Sigmoid colon (tissue), 4 donors: ENCODE measurements around the gene NR1H2.

Experiments used
- EP300 ChIP-seq, 4 donors: sonication (generic); formaldehyde crosslinking; IDR thresholded peaks; one replicate each; pipeline ENCODE4 v1.6.1; 2017; ENCODE audit warnings: antibody characterized with exemption in 4 of 4
- POLR2A ChIP-seq, 2 donors: fragments of 450-650 bp; IDR thresholded peaks; one replicate each; pipeline ENCODE4 v1.6.1; 2016; ENCODE audit warnings: antibody characterized with exemption in 2 of 2, mild to moderate bottlenecking in 2 of 2, moderate library complexity in 2 of 2
- TF ChIP-seq, protein P1 (sequence below), 4 experiments: fragments of 450-650 bp in 3 of 4; fragments of 200-600 bp in 1 of 4; IDR thresholded peaks; one replicate each; pipeline ENCODE4 v1.5.1; 2016 to 2019; ENCODE audit warnings: antibody characterized with exemption in 4 of 4, mild to moderate bottlenecking in 3 of 4, moderate library complexity in 2 of 4

DNA sequence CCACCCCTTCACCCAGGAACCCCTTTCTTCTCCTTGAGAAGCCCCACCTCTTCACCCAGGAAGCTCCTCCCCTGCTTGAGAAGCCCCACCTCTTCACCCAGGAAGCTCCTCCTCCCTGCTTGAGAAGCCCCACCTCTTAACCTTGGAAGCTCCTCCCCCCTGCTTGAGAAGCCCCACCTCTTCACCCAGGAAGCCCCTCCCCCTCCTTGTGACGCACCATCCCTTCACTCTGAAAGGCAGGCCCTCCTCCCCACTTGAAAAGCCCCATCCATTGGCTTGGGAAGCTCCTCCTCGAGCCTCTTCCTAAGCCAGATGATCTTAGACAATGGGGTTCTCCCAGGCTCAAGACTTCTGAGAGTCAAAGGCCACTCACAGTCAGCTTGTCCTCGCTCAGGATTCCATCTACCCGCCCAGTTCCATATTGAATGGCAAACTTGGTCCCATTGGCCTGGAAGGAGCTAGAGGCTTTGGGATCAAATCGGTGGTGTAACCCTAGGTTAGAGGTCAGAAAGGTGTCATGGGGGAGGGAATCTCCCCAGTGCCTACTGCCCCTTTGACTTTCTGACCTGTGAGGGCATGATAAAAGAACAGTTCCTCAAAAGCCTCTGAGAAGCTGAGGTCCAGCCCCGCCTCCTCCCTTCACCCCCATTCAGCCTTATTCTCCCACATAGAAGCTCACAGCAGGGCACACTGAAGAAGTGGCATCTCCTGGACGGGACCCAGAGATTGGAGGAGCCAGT lies 14.8 kb upstream of the NR1H2 start:
- TF ChIP-seq, protein P1, sequence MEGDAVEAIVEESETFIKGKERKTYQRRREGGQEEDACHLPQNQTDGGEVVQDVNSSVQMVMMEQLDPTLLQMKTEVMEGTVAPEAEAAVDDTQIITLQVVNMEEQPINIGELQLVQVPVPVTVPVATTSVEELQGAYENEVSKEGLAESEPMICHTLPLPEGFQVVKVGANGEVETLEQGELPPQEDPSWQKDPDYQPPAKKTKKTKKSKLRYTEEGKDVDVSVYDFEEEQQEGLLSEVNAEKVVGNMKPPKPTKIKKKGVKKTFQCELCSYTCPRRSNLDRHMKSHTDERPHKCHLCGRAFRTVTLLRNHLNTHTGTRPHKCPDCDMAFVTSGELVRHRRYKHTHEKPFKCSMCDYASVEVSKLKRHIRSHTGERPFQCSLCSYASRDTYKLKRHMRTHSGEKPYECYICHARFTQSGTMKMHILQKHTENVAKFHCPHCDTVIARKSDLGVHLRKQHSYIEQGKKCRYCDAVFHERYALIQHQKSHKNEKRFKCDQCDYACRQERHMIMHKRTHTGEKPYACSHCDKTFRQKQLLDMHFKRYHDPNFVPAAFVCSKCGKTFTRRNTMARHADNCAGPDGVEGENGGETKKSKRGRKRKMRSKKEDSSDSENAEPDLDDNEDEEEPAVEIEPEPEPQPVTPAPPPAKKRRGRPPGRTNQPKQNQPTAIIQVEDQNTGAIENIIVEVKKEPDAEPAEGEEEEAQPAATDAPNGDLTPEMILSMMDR (IDR thresholded peaks at IDR 0.05): no peak
- no peak for TF ChIP-seq POLR2A (IDR thresholded peaks at IDR 0.05)
- no peak for TF ChIP-seq EP300 (IDR thresholded peaks at IDR 0.05)
